HepG2 (cell line): ENCODE measurements around the gene GNAI2.

Experiments
- CREB1 ChIP-seq, 2 experiments: fragments of 450-650 bp in 1 of 2; IDR thresholded peaks; 2 replicates each; pipeline ENCODE4 v1.6.1; 2016 to 2017; ENCODE audit warnings: control low read depth in 1 of 2, mild to moderate bottlenecking in 1 of 2, missing compliant biosample characterization in 1 of 2, missing genetic modification characterization in 1 of 2
- EZH2 ChIP-seq: conservative IDR thresholded peaks from 2 replicates; pipeline ENCODE4 v1.6.1; 2012; ENCODE audit warnings: mild to moderate bottlenecking, low read depth, low read length, moderate library complexity
- FOXK1 ChIP-seq: sonication (generic); formaldehyde crosslinking; IDR thresholded peaks from 2 replicates; pipeline ENCODE4 v1.4.0; 2020; ENCODE audit warnings: low read depth, missing genetic modification reagents, borderline replicate concordance
- HNRNPL ChIP-seq: fragments of 200-400 bp; formaldehyde crosslinking; IDR thresholded peaks from 2 replicates; pipeline ENCODE4 v1.6.1; 2017; ENCODE audit warnings: mild to moderate bottlenecking, low read depth, low read length
- MAX ChIP-seq: IDR thresholded peaks from 2 replicates; pipeline ENCODE4 v1.6.1; 2012; ENCODE audit warnings: inconsistent platforms
- NFE2L1 ChIP-seq: sonication (generic); formaldehyde crosslinking; IDR thresholded peaks from 2 replicates; pipeline ENCODE4 v1.4.0; 2020; ENCODE audit warnings: missing genetic modification reagents, mild to moderate bottlenecking, borderline replicate concordance
- ZNF780A ChIP-seq: sonication (generic); formaldehyde crosslinking; IDR thresholded peaks from 2 replicates; pipeline ENCODE4 v1.8.0; 2022; ENCODE audit warnings: mild to moderate bottlenecking, missing genetic modification reagents, moderate library complexity
- ZNF83 ChIP-seq: sonication (generic); formaldehyde crosslinking; IDR thresholded peaks from 2 replicates; pipeline ENCODE4 v1.4.0; 2020; ENCODE audit warnings: missing genetic modification reagents, mild to moderate bottlenecking, borderline replicate concordance
- ZZZ3 ChIP-seq: sonication (generic); formaldehyde crosslinking; IDR thresholded peaks from 2 replicates; pipeline ENCODE4 v1.4.0; 2020; ENCODE audit warnings: missing genetic modification reagents, mild to moderate bottlenecking, borderline replicate concordance
- TF ChIP-seq, protein P1 (sequence below): sonication (generic); formaldehyde crosslinking; IDR thresholded peaks from 2 replicates; pipeline ENCODE4 v1.5.0; 2020; ENCODE audit warnings: mild to moderate bottlenecking, missing genetic modification reagents, moderate library complexity
- TF ChIP-seq, protein P2 (sequence below): conservative IDR thresholded peaks from 2 replicates; pipeline ENCODE4 v1.6.1; 2018; ENCODE audit warnings: missing genetic modification reagents

DNA sequence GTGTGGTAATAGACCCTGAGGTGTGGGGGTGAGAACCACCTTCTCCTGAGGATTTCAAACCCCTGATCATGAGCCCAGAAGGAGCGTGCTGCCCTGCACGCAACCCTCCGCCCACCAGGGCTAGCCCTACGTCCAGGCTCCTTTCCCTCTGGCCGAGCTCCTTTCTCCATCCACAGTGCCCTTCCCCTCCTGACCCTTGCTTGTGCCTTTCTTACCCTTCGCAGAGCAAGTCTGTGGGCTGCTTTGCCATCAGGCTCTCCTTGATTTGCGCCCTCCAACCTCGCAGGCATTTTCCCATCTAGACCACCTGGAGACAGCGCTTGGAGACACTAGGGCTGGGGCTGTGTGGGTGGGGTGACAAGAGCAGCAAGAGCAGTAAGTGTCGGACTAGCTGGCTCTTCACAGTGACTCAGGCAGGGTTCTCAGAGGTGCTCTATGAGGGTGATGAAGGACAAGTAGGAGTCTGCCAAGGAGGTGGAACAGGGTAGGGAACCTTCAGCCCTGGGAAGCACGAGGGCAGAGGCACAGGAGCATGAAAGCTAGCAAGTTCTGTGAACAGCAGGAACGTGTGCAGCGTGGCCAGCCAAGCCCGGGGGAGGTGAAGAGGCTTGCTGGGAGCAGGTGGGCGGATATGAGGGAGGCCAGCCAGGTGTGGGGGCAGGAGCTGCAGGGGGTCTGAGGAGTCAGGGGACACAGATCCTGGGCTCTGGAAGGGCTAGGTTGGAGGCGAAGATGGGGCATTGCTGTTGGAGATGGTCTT, 33.5 kb upstream of the GNAI2 start:
- TF ChIP-seq MAX (no peak), HNRNPL (no peak), NFE2L1 (no peak), CREB1 (IDR thresholded peaks at IDR 0.05) (no peak), CREB1 (CRISPR knock-in tag; IDR thresholded peaks at IDR 0.05) (no peak), ZNF780A (CRISPR knock-in tag) (0 out of 2 replicates have a peak, but pooled peaks have one; percentile 38), EZH2 (no peak), FOXK1 (no peak), ZZZ3 (CRISPR knock-in tag) (no peak), ZNF83 (CRISPR knock-in tag) (no peak)
- TF ChIP-seq, protein P1, sequence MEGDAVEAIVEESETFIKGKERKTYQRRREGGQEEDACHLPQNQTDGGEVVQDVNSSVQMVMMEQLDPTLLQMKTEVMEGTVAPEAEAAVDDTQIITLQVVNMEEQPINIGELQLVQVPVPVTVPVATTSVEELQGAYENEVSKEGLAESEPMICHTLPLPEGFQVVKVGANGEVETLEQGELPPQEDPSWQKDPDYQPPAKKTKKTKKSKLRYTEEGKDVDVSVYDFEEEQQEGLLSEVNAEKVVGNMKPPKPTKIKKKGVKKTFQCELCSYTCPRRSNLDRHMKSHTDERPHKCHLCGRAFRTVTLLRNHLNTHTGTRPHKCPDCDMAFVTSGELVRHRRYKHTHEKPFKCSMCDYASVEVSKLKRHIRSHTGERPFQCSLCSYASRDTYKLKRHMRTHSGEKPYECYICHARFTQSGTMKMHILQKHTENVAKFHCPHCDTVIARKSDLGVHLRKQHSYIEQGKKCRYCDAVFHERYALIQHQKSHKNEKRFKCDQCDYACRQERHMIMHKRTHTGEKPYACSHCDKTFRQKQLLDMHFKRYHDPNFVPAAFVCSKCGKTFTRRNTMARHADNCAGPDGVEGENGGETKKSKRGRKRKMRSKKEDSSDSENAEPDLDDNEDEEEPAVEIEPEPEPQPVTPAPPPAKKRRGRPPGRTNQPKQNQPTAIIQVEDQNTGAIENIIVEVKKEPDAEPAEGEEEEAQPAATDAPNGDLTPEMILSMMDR (CRISPR knock-in tag) = no peak
- TF ChIP-seq, protein P2, sequence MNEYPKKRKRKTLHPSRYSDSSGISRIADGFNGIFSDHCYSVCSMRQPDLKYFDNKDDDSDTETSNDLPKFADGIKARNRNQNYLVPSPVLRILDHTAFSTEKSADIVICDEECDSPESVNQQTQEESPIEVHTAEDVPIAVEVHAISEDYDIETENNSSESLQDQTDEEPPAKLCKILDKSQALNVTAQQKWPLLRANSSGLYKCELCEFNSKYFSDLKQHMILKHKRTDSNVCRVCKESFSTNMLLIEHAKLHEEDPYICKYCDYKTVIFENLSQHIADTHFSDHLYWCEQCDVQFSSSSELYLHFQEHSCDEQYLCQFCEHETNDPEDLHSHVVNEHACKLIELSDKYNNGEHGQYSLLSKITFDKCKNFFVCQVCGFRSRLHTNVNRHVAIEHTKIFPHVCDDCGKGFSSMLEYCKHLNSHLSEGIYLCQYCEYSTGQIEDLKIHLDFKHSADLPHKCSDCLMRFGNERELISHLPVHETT (CRISPR knock-in tag) = no peak
